OCI-LY3 (cell line): ENCODE data around the gene CAMTA1.

Source experiments
- CTCF ChIP-seq: fragments of 200-600, 300-600 bp; sonication (generic); IDR thresholded peaks from 2 replicates; pipeline ENCODE4 v1.5.1; 2014; ENCODE audit warnings: antibody characterized with exemption, low read length, low read depth
- EZH2phosphoT487 ChIP-seq: fragments of 200-600 bp; shearing (Covaris generic); IDR thresholded peaks from 2 replicates; pipeline ENCODE4 v1.6.1; 2018; ENCODE audit warnings: antibody characterized with exemption, mixed run types, low read depth

- TF ChIP-seq EZH2phosphoT487 (no peak), CTCF (no peak)
Observed at GRCh38 chr1:7566417-7567375, 781.4 kb downstream of the CAMTA1 start.
